Suprapubic skin (tissue), 3 donors: ENCODE data around the gene RARB.

Source experiments
- EP300 ChIP-seq: sonication (generic); formaldehyde crosslinking; IDR thresholded peaks from one replicate; pipeline ENCODE4 v1.6.1; 2017; ENCODE audit warnings: antibody characterized with exemption
- POLR2A ChIP-seq, 2 donors: fragments of 450-650 bp; IDR thresholded peaks; one replicate each; pipeline ENCODE4 v1.6.1; 2017; ENCODE audit warnings: antibody characterized with exemption in 2 of 2, mild to moderate bottlenecking in 2 of 2, moderate library complexity in 2 of 2
- TF ChIP-seq, protein P1 (sequence below), 2 donors: fragments of 200-600 bp in 1 of 2; fragments of 450-650 bp in 1 of 2; sonication (generic) in 1 of 2; IDR thresholded peaks; one replicate each; pipeline ENCODE4 v1.5.1; 2016 to 2019; ENCODE audit warnings: antibody characterized with exemption in 2 of 2, mild to moderate bottlenecking in 1 of 2, moderate library complexity in 1 of 2

GRCh38 chr3:25437953-25438352 is 9.9 kb downstream of the RARB start:
- no peak for TF ChIP-seq POLR2A (IDR thresholded peaks at IDR 0.05)
- TF ChIP-seq, protein P1, sequence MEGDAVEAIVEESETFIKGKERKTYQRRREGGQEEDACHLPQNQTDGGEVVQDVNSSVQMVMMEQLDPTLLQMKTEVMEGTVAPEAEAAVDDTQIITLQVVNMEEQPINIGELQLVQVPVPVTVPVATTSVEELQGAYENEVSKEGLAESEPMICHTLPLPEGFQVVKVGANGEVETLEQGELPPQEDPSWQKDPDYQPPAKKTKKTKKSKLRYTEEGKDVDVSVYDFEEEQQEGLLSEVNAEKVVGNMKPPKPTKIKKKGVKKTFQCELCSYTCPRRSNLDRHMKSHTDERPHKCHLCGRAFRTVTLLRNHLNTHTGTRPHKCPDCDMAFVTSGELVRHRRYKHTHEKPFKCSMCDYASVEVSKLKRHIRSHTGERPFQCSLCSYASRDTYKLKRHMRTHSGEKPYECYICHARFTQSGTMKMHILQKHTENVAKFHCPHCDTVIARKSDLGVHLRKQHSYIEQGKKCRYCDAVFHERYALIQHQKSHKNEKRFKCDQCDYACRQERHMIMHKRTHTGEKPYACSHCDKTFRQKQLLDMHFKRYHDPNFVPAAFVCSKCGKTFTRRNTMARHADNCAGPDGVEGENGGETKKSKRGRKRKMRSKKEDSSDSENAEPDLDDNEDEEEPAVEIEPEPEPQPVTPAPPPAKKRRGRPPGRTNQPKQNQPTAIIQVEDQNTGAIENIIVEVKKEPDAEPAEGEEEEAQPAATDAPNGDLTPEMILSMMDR (IDR thresholded peaks at IDR 0.05) = no peak
- no peak for TF ChIP-seq EP300
